Prostate gland (tissue), 2 donors: ENCODE data around the gene SRRM2. TPM values are rescaled to one million over a fixed set of nuclear protein-coding genes. Genes with fewer than 3 reads are reported as not detected.

ENCODE experiments used
- DNase-seq: peaks from one replicate; pipeline ENCODE4 v3.0.0-alpha.2; 2019; ENCODE audit warnings: low spot score
- H3K27ac ChIP-seq, 2 donors: fragments of 200-600 bp; sonication (generic); 2 replicates each; pipeline ENCODE4 v1.5.1; 2017 to 2019
- H3K27me3 ChIP-seq: fragments of 200-600 bp; sonication (generic); replicated peaks from 2 replicates; pipeline ENCODE4 v1.5.1; 2019; ENCODE audit not compliant: insufficient read depth
- H3K36me3 ChIP-seq, 2 donors: fragments of 200-600 bp; sonication (generic); 1 replicate in 1 of 2; 2 replicates in 1 of 2; pipeline versions ENCODE4 v1.5.1 to v1.8.1; 2017 to 2019
- H3K4me1 ChIP-seq: fragments of 200-600 bp; sonication (generic); replicated peaks from 2 replicates; pipeline ENCODE4 v1.5.1; 2019
- H3K4me3 ChIP-seq, 2 donors: fragments of 200-600 bp; sonication (generic); 2 replicates each; pipeline ENCODE4 v1.5.1; 2017 to 2019
- H3K9me3 ChIP-seq: fragments of 200-600 bp; sonication (generic); 2 replicates; pipeline ENCODE4 v1.5.1; 2017
- CTCF ChIP-seq, 4 experiments: fragments of 200-600 bp in 2 of 4; fragments of 450-650 bp in 2 of 4; sonication (generic) in 2 of 4; IDR thresholded peaks; 1 replicate in 3 of 4; 2 replicates in 1 of 4; pipeline ENCODE4 v1.5.1; 2016 to 2019; ENCODE audit warnings: antibody characterized with exemption in 4 of 4, mild to moderate bottlenecking in 2 of 4, moderate library complexity in 2 of 4
- POLR2A ChIP-seq: fragments of 450-650 bp; IDR thresholded peaks from one replicate; pipeline ENCODE4 v1.6.1; 2016; ENCODE audit warnings: antibody characterized with exemption, mild to moderate bottlenecking
- POLR2AphosphoS5 ChIP-seq: sonication (generic); formaldehyde crosslinking; IDR thresholded peaks from one replicate; pipeline ENCODE4 v1.6.1; 2017; ENCODE audit warnings: antibody characterized with exemption
- WGBS: methylation state at CpG from one replicate; pipeline ENCODE4 v1.1.5; 2018; 5-methylcytosine and 5-hydroxymethylcytosine counted together
- intact Hi-C: fragments of 100-400 bp; cut with DNase I; formaldehyde crosslinking; loops from one replicate; pipeline ENCODE4 v1.14.2; 2022
- total RNA-seq, 2 donors: library from RNA; depleted of rRNA; stranded (reverse); fragments of >200 nt; gene quantifications; one replicate each; pipeline ENCODE4 v1.1.0, GENCODE V29; 2016

The SRRM2 gene
- total RNA-seq, 2 donors from 2014 or later, result 287 to 714 TPM

- Histone ChIP-seq H3K36me3 (peaks cover 43 to 76% of the 10 kb centered on the region in 2 donors), H3K27ac (no peak overlapping the region), H3K4me3 (no peak overlapping the region), H3K9me3 (no peaks in the 10 kb centered on the region), H3K4me1 (no peaks in the 10 kb centered on the region), H3K27me3 (no peaks in the 10 kb centered on the region)
- intact Hi-C loops, result no loop called here
- no peak for TF ChIP-seq CTCF (IDR thresholded peaks at IDR 0.05)
- no peak for TF ChIP-seq POLR2AphosphoS5
- no peak for TF ChIP-seq POLR2A
- WGBS, result 99% methylated on average over 10 of the region's 10 CpGs
- DNase-seq, result no peak
Measured at GRCh38 chr16:2761472-2761871, 9.0 kb downstream of the SRRM2 start.

GRCh38 chr16:2761886-2762583, 9.6 kb downstream of the SRRM2 start:
- no peaks in the 10 kb centered on the region for H3K9me3 ChIP-seq
- TF ChIP-seq POLR2AphosphoS5, result no peak
- no peak for TF ChIP-seq CTCF (IDR thresholded peaks at IDR 0.05)
- TF ChIP-seq POLR2A, result no peak
- intact Hi-C loops, result no loop called here
- H3K36me3 ChIP-seq, result peaks cover 43 to 80% of the 10 kb centered on the region in 2 donors
- 98% methylated on average over 42 of the region's 42 CpGs for WGBS
- no peaks in the 10 kb centered on the region for H3K4me1 ChIP-seq
- DNase-seq, result no peak
- H3K27me3 ChIP-seq, result no peaks in the 10 kb centered on the region
- H3K4me3 ChIP-seq, result no peak overlapping the region
- H3K27ac ChIP-seq, result no peak overlapping the region

GRCh38 chr16:2762711-2763110, 10.3 kb downstream of the SRRM2 start:
- TF ChIP-seq CTCF (IDR thresholded peaks at IDR 0.05), result no peak
- no peak for TF ChIP-seq POLR2AphosphoS5
- no peak for TF ChIP-seq POLR2A
- no peak overlapping the region for H3K4me3 ChIP-seq
- peaks cover 40 to 82% of the 10 kb centered on the region in 2 donors for H3K36me3 ChIP-seq
- WGBS, result 98% methylated on average over 13 of the region's 13 CpGs
- H3K9me3 ChIP-seq, result no peaks in the 10 kb centered on the region
- no peaks in the 10 kb centered on the region for H3K27me3 ChIP-seq
- intact Hi-C loops, result no loop called here
- no peak for DNase-seq
- H3K4me1 ChIP-seq, result no peaks in the 10 kb centered on the region
- no peak overlapping the region for H3K27ac ChIP-seq

- H3K27ac ChIP-seq, result no peak overlapping the region
- no peak overlapping the region for H3K4me3 ChIP-seq
- H3K4me1 ChIP-seq, result no peaks in the 10 kb centered on the region
- TF ChIP-seq CTCF (IDR thresholded peaks at IDR 0.05), result no peak
- no peak for TF ChIP-seq POLR2AphosphoS5
- TF ChIP-seq POLR2A, result no peak
- intact Hi-C loops, result no loop called here
- no peaks in the 10 kb centered on the region for H3K9me3 ChIP-seq
- WGBS, result 94% methylated on average over 6 of the region's 6 CpGs
- H3K36me3 ChIP-seq, result peaks cover 42 to 81% of the 10 kb centered on the region in 2 donors
- H3K27me3 ChIP-seq, result no peaks in the 10 kb centered on the region
- DNase-seq, result no peak
Measured at GRCh38 chr16:2763173-2763572, 10.7 kb downstream of the SRRM2 start.

GRCh38 chr16:2764718-2765117, 12.3 kb downstream of the SRRM2 start:
- TF ChIP-seq CTCF (IDR thresholded peaks at IDR 0.05), result no peak
- no peak for TF ChIP-seq POLR2AphosphoS5
- no peak for TF ChIP-seq POLR2A

More at GRCh38 chr16:2764718-2765117, 12.3 kb downstream of the SRRM2 start:
- Histone ChIP-seq H3K27ac (no peak overlapping the region), H3K4me3 (no peak overlapping the region), H3K4me1 (no peaks in the 10 kb centered on the region), H3K36me3 (peaks cover 40 to 76% of the 10 kb centered on the region in 2 donors), H3K9me3 (no peaks in the 10 kb centered on the region), H3K27me3 (no peaks in the 10 kb centered on the region)
- DNase-seq, result no peak
- 98% methylated on average over 9 of the region's 9 CpGs for WGBS
- intact Hi-C loops, result no loop called here
